ENCODE data around the gene DNTT.

The DNTT gene

GRCh38 chr10:96387161-96387560 lies 82.9 kb downstream of the DNTT start:
- no peak for DNase-seq

- no peak for DNase-seq
Observed at GRCh38 chr10:96387601-96388000, 83.4 kb downstream of the DNTT start.

All from NCI-H1092 (cell line).